NCI-H146 (cell line): Measurements from ENCODE around the gene TINCR.
"Not testable (repeated sequence)": the region's sequence is repeated elsewhere in the genome, so short reads cannot be mapped to it uniquely, and the experiment has no call there.

Experiments used
- DNase-seq: peaks from one replicate; lab custom pipeline; 2025; lab: John Stamatoyannopoulos, UW

TINCR gene

GRCh38 chr19:5567360-5567969 is at the start of gene TINCR:
Gene TINCR (minus strand): TSS chr19:5567953.
- DNase-seq = peak; percentile 45

- no peak for DNase-seq
Observed at GRCh38 chr19:5617080-5617479, 49.3 kb upstream of the TINCR start.

GRCh38 chr19:5615756-5616327 is 48.1 kb upstream of the TINCR start:
- DNase-seq = no peak

GRCh38 chr19:5612891-5613865 is 45.4 kb upstream of the TINCR start:
- DNase-seq = no peak

GRCh38 chr19:5609881-5610448 is 42.2 kb upstream of the TINCR start:
- DNase-seq = no peak

GRCh38 chr19:5608766-5609165 is 41.0 kb upstream of the TINCR start:
- DNase-seq = not testable (repeated sequence)

- DNase-seq = no peak
Observed at GRCh38 chr19:5608291-5608690, 40.5 kb upstream of the TINCR start.

GRCh38 chr19:5607318-5608275 is 39.8 kb upstream of the TINCR start:
- DNase-seq = no peak

- no peak for DNase-seq
Observed at GRCh38 chr19:5605362-5605761, 37.6 kb upstream of the TINCR start.

- no peak for DNase-seq
Observed at GRCh38 chr19:5603626-5604025, 35.9 kb upstream of the TINCR start.

GRCh38 chr19:5600797-5601196 is 33.0 kb upstream of the TINCR start:
- no peak for DNase-seq

- DNase-seq = no peak
Observed at GRCh38 chr19:5595745-5596144, 28.0 kb upstream of the TINCR start.

GRCh38 chr19:5595129-5595528 is 27.4 kb upstream of the TINCR start:
- DNase-seq = no peak

GRCh38 chr19:5594521-5594950 is 26.8 kb upstream of the TINCR start:
- DNase-seq = no peak

- no peak for DNase-seq
Observed at GRCh38 chr19:5593343-5594255, 25.8 kb upstream of the TINCR start.

- no peak for DNase-seq
Observed at GRCh38 chr19:5592531-5593342, 25.0 kb upstream of the TINCR start.

GRCh38 chr19:5591476-5591875 is 23.7 kb upstream of the TINCR start:
- DNase-seq = no peak

GRCh38 chr19:5590865-5591154 is 23.1 kb upstream of the TINCR start:
- DNase-seq = no peak

GRCh38 chr19:5590151-5590864 is 22.6 kb upstream of the TINCR start:
- DNase-seq = no peak
